SU-DHL-6 (cell line): ENCODE data around the gene DMD.

Source experiments
- CTCF ChIP-seq: fragments of 200-600 bp; sonication (generic); IDR thresholded peaks from one replicate; pipeline ENCODE4 v1.5.1; 2017; ENCODE audit warnings: antibody characterized with exemption, mild to moderate bottlenecking, low read length, moderate library complexity; ENCODE audit not compliant: insufficient read depth, poor library complexity, severe bottlenecking
- EZH2phosphoT487 ChIP-seq: fragments of 200-600 bp; sonication (generic), shearing (Covaris generic); conservative IDR thresholded peaks from 2 replicates; pipeline ENCODE4 v1.6.1; 2018; ENCODE audit warnings: mild to moderate bottlenecking, antibody characterized with exemption, low read length, moderate library complexity, mixed read lengths

- no peak for TF ChIP-seq CTCF
- no peak for TF ChIP-seq EZH2phosphoT487
Measured at GRCh38 chrX:32191316-32191715, 1020.0 kb downstream of the DMD start.
